ENCODE measurements around the gene CFAP100.

CFAP100 gene

GRCh38 chr3:126422571-126423091, 27.9 kb downstream of the CFAP100 start:
- DNase-seq (ENCODE audit: low read depth): no peak

- DNase-seq (ENCODE audit: low read depth): no peak
These were observed 28.7 kb downstream of the CFAP100 start for GRCh38 chr3:126423191-126424038.

GRCh38 chr3:126424039-126424717, 29.5 kb downstream of the CFAP100 start:
- DNase-seq (ENCODE audit: low read depth): no peak

GRCh38 chr3:126424751-126425150, 30.0 kb downstream of the CFAP100 start:
- DNase-seq (ENCODE audit: low read depth): no peak

- DNase-seq (ENCODE audit: low read depth): no peak
These were observed 36.4 kb downstream of the CFAP100 start for GRCh38 chr3:126431103-126431534.

GRCh38 chr3:126432361-126433104, 37.8 kb downstream of the CFAP100 start:
- no peak for DNase-seq (ENCODE audit: low read depth)

- no peak for DNase-seq (ENCODE audit: low read depth)
These were observed 38.4 kb downstream of the CFAP100 start for GRCh38 chr3:126433105-126433430.

GRCh38 chr3:126433496-126434263, 39.0 kb downstream of the CFAP100 start:
- DNase-seq (ENCODE audit: low read depth): no peak

- DNase-seq (ENCODE audit: low read depth): no peak
These were observed 39.5 kb downstream of the CFAP100 start for GRCh38 chr3:126434264-126434590.

- DNase-seq (ENCODE audit: low read depth): no peak
These were observed 40.3 kb downstream of the CFAP100 start for GRCh38 chr3:126434931-126435411.

- no peak for DNase-seq (ENCODE audit: low read depth)
These were observed 41.0 kb downstream of the CFAP100 start for GRCh38 chr3:126435456-126436315.

- no peak for DNase-seq (ENCODE audit: low read depth)
These were observed 42.4 kb downstream of the CFAP100 start for GRCh38 chr3:126436826-126437717.

- DNase-seq (ENCODE audit: low read depth): no peak
These were observed 43.5 kb downstream of the CFAP100 start for GRCh38 chr3:126438186-126438585.

GRCh38 chr3:126438746-126439145, 44.0 kb downstream of the CFAP100 start:
- no peak for DNase-seq (ENCODE audit: low read depth)

GRCh38 chr3:126439346-126439967, 44.7 kb downstream of the CFAP100 start:
- no peak for DNase-seq (ENCODE audit: low read depth)

- no peak for DNase-seq (ENCODE audit: low read depth)
These were observed 45.4 kb downstream of the CFAP100 start for GRCh38 chr3:126439968-126440708.

- DNase-seq (ENCODE audit: low read depth): no peak
These were observed 45.9 kb downstream of the CFAP100 start for GRCh38 chr3:126440709-126440995.

- no peak for DNase-seq (ENCODE audit: low read depth)
These were observed 46.7 kb downstream of the CFAP100 start for GRCh38 chr3:126441256-126441880.
